Osteocyte (in vitro differentiated cells): Measurements from ENCODE around the gene ATG5. TPM values are rescaled to one million over a fixed set of nuclear protein-coding genes. Genes with fewer than 3 reads are reported as not detected.

Experiments used
- DNase-seq: peaks from one replicate; pipeline ENCODE4 v3.0.0; 2021; ENCODE audit warnings: mixed read lengths; ENCODE audit not compliant: unreplicated experiment; ENCODE audit errors: extremely low spot score
- H3K27ac Mint-ChIP-seq: one replicate; pipeline ENCODE4 v1.8.0; 2021; ENCODE audit warnings: mild to moderate bottlenecking, mixed read lengths; ENCODE audit not compliant: unreplicated experiment
- H3K27me3 Mint-ChIP-seq: one replicate; pipeline ENCODE4 v1.8.0; 2021; ENCODE audit warnings: mixed read lengths; ENCODE audit not compliant: unreplicated experiment
- H3K36me3 Mint-ChIP-seq: one replicate; pipeline ENCODE4 v1.8.0; 2021; ENCODE audit warnings: mixed read lengths; ENCODE audit not compliant: unreplicated experiment
- H3K4me1 Mint-ChIP-seq: one replicate; pipeline ENCODE4 v1.8.0; 2021; ENCODE audit warnings: mixed read lengths; ENCODE audit not compliant: unreplicated experiment
- H3K4me3 Mint-ChIP-seq: one replicate; pipeline ENCODE4 v1.8.0; 2021; ENCODE audit warnings: mild to moderate bottlenecking, moderate library complexity, mixed read lengths; ENCODE audit not compliant: unreplicated experiment
- H3K9me3 Mint-ChIP-seq: one replicate; pipeline ENCODE4 v1.8.0; 2021; ENCODE audit warnings: mixed read lengths; ENCODE audit not compliant: unreplicated experiment
- total RNA-seq: library from RNA; stranded (reverse); gene quantifications from 2 replicates; pipeline ENCODE4 v1.2.1, GENCODE V29; 2021
- TF ChIP-seq, protein P1 (sequence below): fragments of 200-600 bp; sonication (generic); IDR thresholded peaks from 2 replicates; pipeline ENCODE4 v1.5.0; 2021; ENCODE audit warnings: antibody characterized with exemption, mild to moderate bottlenecking, moderate library complexity

ATG5 gene
- total RNA-seq, 1 donor from 2014 or later = 26.0 TPM

- Mint-ChIP-seq H3K27me3 (peaks cover 6% of the 10 kb centered on the region), H3K4me3 (no peak overlapping the region), H3K9me3 (no peaks in the 10 kb centered on the region), H3K36me3 (no peaks in the 10 kb centered on the region), H3K4me1 (peaks cover 1% of the 10 kb centered on the region), H3K27ac (no peak overlapping the region)
- no peak for DNase-seq
- TF ChIP-seq, protein P1, sequence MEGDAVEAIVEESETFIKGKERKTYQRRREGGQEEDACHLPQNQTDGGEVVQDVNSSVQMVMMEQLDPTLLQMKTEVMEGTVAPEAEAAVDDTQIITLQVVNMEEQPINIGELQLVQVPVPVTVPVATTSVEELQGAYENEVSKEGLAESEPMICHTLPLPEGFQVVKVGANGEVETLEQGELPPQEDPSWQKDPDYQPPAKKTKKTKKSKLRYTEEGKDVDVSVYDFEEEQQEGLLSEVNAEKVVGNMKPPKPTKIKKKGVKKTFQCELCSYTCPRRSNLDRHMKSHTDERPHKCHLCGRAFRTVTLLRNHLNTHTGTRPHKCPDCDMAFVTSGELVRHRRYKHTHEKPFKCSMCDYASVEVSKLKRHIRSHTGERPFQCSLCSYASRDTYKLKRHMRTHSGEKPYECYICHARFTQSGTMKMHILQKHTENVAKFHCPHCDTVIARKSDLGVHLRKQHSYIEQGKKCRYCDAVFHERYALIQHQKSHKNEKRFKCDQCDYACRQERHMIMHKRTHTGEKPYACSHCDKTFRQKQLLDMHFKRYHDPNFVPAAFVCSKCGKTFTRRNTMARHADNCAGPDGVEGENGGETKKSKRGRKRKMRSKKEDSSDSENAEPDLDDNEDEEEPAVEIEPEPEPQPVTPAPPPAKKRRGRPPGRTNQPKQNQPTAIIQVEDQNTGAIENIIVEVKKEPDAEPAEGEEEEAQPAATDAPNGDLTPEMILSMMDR = no peak
Observed at GRCh38 chr6:106149472-106150069, 176.0 kb downstream of the ATG5 start.

DNA sequence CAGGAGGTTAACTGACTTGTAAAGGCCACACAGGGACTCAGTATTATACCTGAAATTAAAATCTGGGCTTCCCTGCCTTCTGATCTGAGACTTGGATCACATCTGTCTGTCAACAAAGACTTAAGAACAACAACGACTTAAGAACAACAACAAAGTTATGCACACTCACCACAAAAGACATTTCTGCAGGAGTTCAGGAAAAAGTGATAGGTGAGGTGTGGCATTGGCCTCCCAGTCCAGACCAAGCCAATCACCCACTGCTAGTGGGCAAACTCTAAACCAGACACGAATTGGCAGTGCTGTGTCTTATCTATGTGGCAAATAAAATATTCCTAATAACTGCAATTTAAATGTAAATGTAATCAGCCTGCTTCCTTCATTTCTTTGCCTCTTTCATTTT lies 178.1 kb downstream of the ATG5 start:
- Mint-ChIP-seq H3K27ac (no peak overlapping the region), H3K36me3 (no peaks in the 10 kb centered on the region), H3K4me3 (no peak overlapping the region), H3K27me3 (peaks cover 6% of the 10 kb centered on the region), H3K9me3 (no peaks in the 10 kb centered on the region), H3K4me1 (peaks cover 1% of the 10 kb centered on the region)
- no peak for DNase-seq
- TF ChIP-seq, protein P1 = no peak

GRCh38 chr6:106146852-106147351 lies 178.7 kb downstream of the ATG5 start:
- Mint-ChIP-seq H3K9me3 (no peaks in the 10 kb centered on the region), H3K4me3 (no peak overlapping the region), H3K36me3 (no peaks in the 10 kb centered on the region), H3K27ac (no peak overlapping the region), H3K4me1 (peaks cover 1% of the 10 kb centered on the region), H3K27me3 (peaks cover 6% of the 10 kb centered on the region)
- DNase-seq = no peak
- TF ChIP-seq, protein P1 = no peak

GRCh38 chr6:106145741-106146227 lies 179.8 kb downstream of the ATG5 start:
- DNase-seq = no peak
- H3K9me3 Mint-ChIP-seq = no peaks in the 10 kb centered on the region
- H3K4me1 Mint-ChIP-seq = peaks cover 1% of the 10 kb centered on the region
- no peaks in the 10 kb centered on the region for H3K36me3 Mint-ChIP-seq
- peaks cover 6% of the 10 kb centered on the region for H3K27me3 Mint-ChIP-seq
- H3K4me3 Mint-ChIP-seq = no peak overlapping the region
- no peak overlapping the region for H3K27ac Mint-ChIP-seq
- TF ChIP-seq, protein P1 = no peak

DNA sequence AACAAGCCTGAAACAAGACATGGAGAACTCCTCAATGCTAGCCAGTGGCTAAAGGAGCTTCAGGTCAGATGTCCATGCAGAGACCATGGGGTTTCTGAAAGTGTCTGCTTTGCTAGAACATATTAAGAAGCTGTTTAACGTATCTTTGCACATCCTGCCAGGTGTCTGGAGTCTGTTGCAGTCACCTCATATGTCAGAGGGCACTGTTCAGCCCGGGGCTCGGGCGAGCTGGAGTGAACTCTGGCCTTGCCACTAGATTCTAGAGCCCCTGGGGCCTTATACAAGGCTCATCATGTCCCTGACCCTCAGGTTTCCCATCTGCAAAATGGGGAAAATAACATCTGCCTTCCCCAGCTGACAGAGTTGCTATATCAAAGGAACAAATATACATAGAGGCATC lies 180.4 kb downstream of the ATG5 start:
- peaks cover 1% of the 10 kb centered on the region for H3K4me1 Mint-ChIP-seq

More for the DNA sequence above, 180.4 kb downstream of the ATG5 start:
- Mint-ChIP-seq H3K27me3 (peaks cover 6% of the 10 kb centered on the region), H3K36me3 (no peaks in the 10 kb centered on the region), H3K9me3 (no peaks in the 10 kb centered on the region), H3K27ac (no peak overlapping the region), H3K4me3 (no peak overlapping the region)
- DNase-seq = no peak
- TF ChIP-seq, protein P1 = no peak
